ENCODE measurements around the gene CD52. TPM values are rescaled to one million over a fixed set of nuclear protein-coding genes. Genes with fewer than 3 reads are reported as not detected.
"Not testable (repeated sequence)": the region's sequence is repeated elsewhere in the genome, so short reads cannot be mapped to it uniquely, and the experiment has no call there.

The CD52 gene
- total RNA-seq, 1 experiment from 2014 or later = not detected

GRCh38 chr1:26290122-26290881 is 27.5 kb upstream of the CD52 start:
- H3K27ac ChIP-seq = no peak overlapping the region
- DNase-seq = no peak
- H3K36me3 ChIP-seq = no peaks in the 10 kb centered on the region
- H3K27me3 ChIP-seq = no peaks in the 10 kb centered on the region
- peaks cover 11% of the 10 kb centered on the region for H3K4me1 ChIP-seq
- no peaks in the 10 kb centered on the region for H3K9me3 ChIP-seq (replicated peaks)
- H3K4me3 ChIP-seq = no peak overlapping the region

GRCh38 chr1:26290882-26291261 is 26.9 kb upstream of the CD52 start:
- H3K27ac ChIP-seq = no peak overlapping the region
- no peak for DNase-seq

GRCh38 chr1:26291433-26291832 is 26.3 kb upstream of the CD52 start:
- Histone ChIP-seq H3K27me3 (no peaks in the 10 kb centered on the region), H3K4me3 (no peak overlapping the region), H3K36me3 (no peaks in the 10 kb centered on the region), H3K9me3 (replicated peaks) (no peaks in the 10 kb centered on the region), H3K4me1 (peaks cover 11% of the 10 kb centered on the region), H3K27ac (no peak overlapping the region)
- DNase-seq = no peak

More at GRCh38 chr1:26290882-26291261, 26.9 kb upstream of the CD52 start:
- Histone ChIP-seq H3K4me3 (no peak overlapping the region), H3K36me3 (no peaks in the 10 kb centered on the region), H3K9me3 (replicated peaks) (no peaks in the 10 kb centered on the region), H3K4me1 (peaks cover 11% of the 10 kb centered on the region), H3K27me3 (no peaks in the 10 kb centered on the region)

- no peak overlapping the region for H3K4me3 ChIP-seq
- H3K27me3 ChIP-seq = no peaks in the 10 kb centered on the region
- H3K4me1 ChIP-seq = peaks cover 8% of the 10 kb centered on the region
- no peaks in the 10 kb centered on the region for H3K9me3 ChIP-seq (replicated peaks)
- no peak overlapping the region for H3K27ac ChIP-seq
- DNase-seq = no peak
- no peaks in the 10 kb centered on the region for H3K36me3 ChIP-seq
Observed at GRCh38 chr1:26291939-26292338, 25.8 kb upstream of the CD52 start.

- not testable (repeated sequence) for H3K36me3 ChIP-seq; DNase-seq; H3K27me3 ChIP-seq; H3K4me1 ChIP-seq; H3K4me3 ChIP-seq; H3K27ac ChIP-seq; H3K9me3 ChIP-seq (replicated peaks)
Observed at GRCh38 chr1:26292735-26293134, 25.0 kb upstream of the CD52 start.

GRCh38 chr1:26293911-26294463 is 23.8 kb upstream of the CD52 start:
- Histone ChIP-seq H3K27me3 (no peaks in the 10 kb centered on the region), H3K36me3 (no peaks in the 10 kb centered on the region), H3K27ac (no peak overlapping the region), H3K4me1 (peaks cover 15% of the 10 kb centered on the region), H3K4me3 (no peak overlapping the region), H3K9me3 (replicated peaks) (no peaks in the 10 kb centered on the region)
- DNase-seq = no peak

GRCh38 chr1:26295194-26296138 is 22.3 kb upstream of the CD52 start:
- H3K4me3 ChIP-seq = no peak overlapping the region
- DNase-seq = no peak
- peaks cover 16% of the 10 kb centered on the region for H3K4me1 ChIP-seq
- H3K9me3 ChIP-seq (replicated peaks) = no peaks in the 10 kb centered on the region
- no peaks in the 10 kb centered on the region for H3K36me3 ChIP-seq
- no peaks in the 10 kb centered on the region for H3K27me3 ChIP-seq
- H3K27ac ChIP-seq = no peak overlapping the region

GRCh38 chr1:26296340-26297056 is 21.3 kb upstream of the CD52 start:
- Histone ChIP-seq H3K27ac (no peak overlapping the region), H3K4me3 (no peak overlapping the region), H3K36me3 (no peaks in the 10 kb centered on the region), H3K4me1 (peaks cover 16% of the 10 kb centered on the region), H3K9me3 (replicated peaks) (no peaks in the 10 kb centered on the region), H3K27me3 (no peaks in the 10 kb centered on the region)
- DNase-seq = no peak

- no peaks in the 10 kb centered on the region for H3K36me3 ChIP-seq
- no peak overlapping the region for H3K4me3 ChIP-seq
- peaks cover 16% of the 10 kb centered on the region for H3K4me1 ChIP-seq
- H3K27me3 ChIP-seq = no peaks in the 10 kb centered on the region
- H3K27ac ChIP-seq = no peak overlapping the region
- DNase-seq = no peak
- no peaks in the 10 kb centered on the region for H3K9me3 ChIP-seq (replicated peaks)
Observed at GRCh38 chr1:26297057-26297790, 20.5 kb upstream of the CD52 start.

- Histone ChIP-seq H3K27ac (peak overlapping the region; percentile 23), H3K9me3 (replicated peaks) (no peaks in the 10 kb centered on the region), H3K4me3 (no peak overlapping the region), H3K36me3 (no peaks in the 10 kb centered on the region), H3K27me3 (no peaks in the 10 kb centered on the region), H3K4me1 (peaks cover 21% of the 10 kb centered on the region)
- no peak for DNase-seq
Observed at GRCh38 chr1:26297791-26298124, 20.0 kb upstream of the CD52 start.

- H3K4me1 ChIP-seq = peaks cover 25% of the 10 kb centered on the region
- H3K36me3 ChIP-seq = no peaks in the 10 kb centered on the region
- no peaks in the 10 kb centered on the region for H3K9me3 ChIP-seq (replicated peaks)
- no peak overlapping the region for H3K4me3 ChIP-seq
- no peaks in the 10 kb centered on the region for H3K27me3 ChIP-seq
- no peak for DNase-seq
- H3K27ac ChIP-seq = no peak overlapping the region
Observed at GRCh38 chr1:26300578-26301275, 17.0 kb upstream of the CD52 start.

GRCh38 chr1:26302733-26303405 is 14.9 kb upstream of the CD52 start:
- no peak overlapping the region for H3K27ac ChIP-seq
- peak; percentile 37 to 38 for DNase-seq
- peaks cover 26% of the 10 kb centered on the region for H3K4me1 ChIP-seq
- H3K27me3 ChIP-seq = no peaks in the 10 kb centered on the region; the same call in 1 of the 2 replicates
- H3K9me3 ChIP-seq (replicated peaks) = no peaks in the 10 kb centered on the region
- no peaks in the 10 kb centered on the region for H3K36me3 ChIP-seq
- H3K4me3 ChIP-seq = no peak overlapping the region

- H3K9me3 ChIP-seq (replicated peaks) = no peaks in the 10 kb centered on the region
- peak overlapping the region; percentile 75 for H3K4me3 ChIP-seq
- DNase-seq = no peak
- H3K4me1 ChIP-seq = peaks cover 13% of the 10 kb centered on the region
- no peak overlapping the region for H3K27ac ChIP-seq
- peaks cover 9% of the 10 kb centered on the region for H3K27me3 ChIP-seq
- H3K36me3 ChIP-seq = no peaks in the 10 kb centered on the region
Observed at GRCh38 chr1:26305667-26306289, 12.0 kb upstream of the CD52 start.
